Measurements from ENCODE around the gene FERMT3.
A peak's percentile ranks its signal among the peaks of the same experiment; 100 is the strongest.

Gene FERMT3

GRCh38 chr11:64258356-64258755 lies 51.8 kb downstream of the FERMT3 start:
- in situ Hi-C loops (cut with MboI; ENCODE audit: low pct_unique_long_range_greater_than_20kb, low sequenced_read_pairs) = no loop called here
- no peak for DNase-seq

DNA sequence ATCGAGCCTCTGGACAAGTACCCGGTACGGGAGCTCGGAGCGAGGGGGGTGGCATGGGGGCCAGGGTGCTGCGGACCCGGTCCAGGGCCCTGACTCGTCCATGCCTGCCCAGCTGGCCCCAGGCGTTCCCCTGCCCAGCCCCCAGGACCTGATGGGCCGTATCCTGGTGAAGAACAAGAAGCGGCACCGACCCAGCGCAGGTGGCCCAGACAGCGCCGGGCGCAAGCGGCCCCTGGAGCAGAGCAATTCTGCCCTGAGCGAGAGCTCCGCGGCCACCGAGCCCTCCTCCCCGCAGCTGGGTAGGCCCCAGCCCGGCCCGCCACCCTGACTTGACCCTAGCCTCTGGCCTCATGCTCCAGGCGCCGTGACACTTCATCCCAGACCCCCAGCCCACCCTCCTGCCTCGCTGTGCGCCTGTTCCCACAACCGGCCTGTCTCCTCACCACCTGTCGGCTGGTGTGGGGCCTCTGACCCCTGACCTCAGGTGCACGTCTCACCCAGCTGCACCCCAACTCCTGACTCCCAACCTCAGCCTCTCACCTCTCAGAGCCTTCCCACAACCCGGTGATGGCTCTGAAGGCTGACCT lies 52.5 kb downstream of the FERMT3 start:
- in situ Hi-C loops (cut with MboI; ENCODE audit: low pct_unique_long_range_greater_than_20kb, low sequenced_read_pairs) = no loop called here
- no peak for DNase-seq

- no peak for DNase-seq
- in situ Hi-C loops (cut with MboI; ENCODE audit: low pct_unique_long_range_greater_than_20kb, low sequenced_read_pairs) = no loop called here
These were observed 53.1 kb downstream of the FERMT3 start for GRCh38 chr11:64259533-64260067.

DNA sequence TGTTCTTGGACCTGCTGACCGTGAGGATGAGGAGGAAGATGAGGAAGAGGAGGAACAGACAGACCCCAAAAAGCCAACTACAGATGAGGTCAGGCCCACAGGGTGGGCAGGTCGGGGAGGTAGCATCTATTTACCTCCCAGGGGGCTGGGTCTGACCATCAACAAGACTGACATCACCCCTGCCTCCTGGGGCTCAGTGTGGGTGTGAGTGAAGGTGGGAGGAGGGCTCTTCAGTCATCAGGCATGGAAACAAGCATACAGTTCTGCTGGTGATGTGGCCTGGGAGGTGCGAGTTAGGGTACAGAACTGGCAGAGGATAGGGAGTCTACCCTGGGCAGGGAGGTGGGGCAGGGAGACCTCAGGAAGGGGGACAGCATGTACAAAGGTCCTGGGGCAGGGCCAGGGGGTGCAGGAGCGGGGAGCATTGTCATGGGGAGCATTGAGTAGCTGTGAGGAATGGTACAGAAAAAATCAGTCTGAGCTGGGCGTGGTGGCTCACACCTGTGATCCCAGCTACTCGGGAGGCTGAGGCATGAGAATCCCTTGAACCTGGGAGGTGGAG lies 53.7 kb downstream of the FERMT3 start:
- DNase-seq = no peak
- in situ Hi-C loops (cut with MboI; ENCODE audit: low pct_unique_long_range_greater_than_20kb, low sequenced_read_pairs) = no loop called here

DNA sequence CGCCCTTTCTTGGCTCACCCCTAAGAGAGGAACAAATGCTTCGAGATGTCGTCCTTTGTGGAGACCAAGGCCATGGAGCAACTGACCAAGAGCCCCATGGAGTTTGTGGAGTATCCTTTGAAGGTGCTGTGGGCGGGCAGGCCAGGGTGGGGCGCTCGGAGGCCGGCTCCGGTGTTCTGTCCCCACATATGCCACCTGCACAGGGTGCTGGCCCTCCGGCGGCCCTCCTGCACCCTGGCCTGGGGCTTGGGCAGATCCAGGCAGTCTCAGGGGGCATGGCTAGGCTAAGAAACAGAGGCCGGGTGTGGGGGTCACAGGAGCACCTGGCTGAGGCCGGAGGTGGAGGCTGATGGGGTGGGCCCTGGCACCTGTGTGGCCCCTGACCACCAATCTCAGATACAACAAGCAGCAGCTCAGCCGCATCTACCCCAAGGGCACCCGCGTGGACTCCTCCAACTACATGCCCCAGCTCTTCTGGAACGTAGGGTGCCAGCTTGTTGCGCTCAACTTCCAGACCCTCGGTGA lies 55.1 kb downstream of the FERMT3 start:
- DNase-seq = no peak
- in situ Hi-C loops (cut with MboI; ENCODE audit: low pct_unique_long_range_greater_than_20kb, low sequenced_read_pairs) = no loop called here

GRCh38 chr11:64262271-64263002 lies 55.9 kb downstream of the FERMT3 start:
- in situ Hi-C loops (cut with MboI; ENCODE audit: low pct_unique_long_range_greater_than_20kb, low sequenced_read_pairs) = no loop called here
- no peak for DNase-seq

- DNase-seq = no peak
- in situ Hi-C loops (cut with MboI; ENCODE audit: low pct_unique_long_range_greater_than_20kb, low sequenced_read_pairs) = no loop called here
These were observed 56.8 kb downstream of the FERMT3 start for GRCh38 chr11:64263021-64263946.

- DNase-seq = no peak
- in situ Hi-C loops (cut with MboI; ENCODE audit: low pct_unique_long_range_greater_than_20kb, low sequenced_read_pairs) = no loop called here
These were observed 57.4 kb downstream of the FERMT3 start for GRCh38 chr11:64263947-64264317.

DNA sequence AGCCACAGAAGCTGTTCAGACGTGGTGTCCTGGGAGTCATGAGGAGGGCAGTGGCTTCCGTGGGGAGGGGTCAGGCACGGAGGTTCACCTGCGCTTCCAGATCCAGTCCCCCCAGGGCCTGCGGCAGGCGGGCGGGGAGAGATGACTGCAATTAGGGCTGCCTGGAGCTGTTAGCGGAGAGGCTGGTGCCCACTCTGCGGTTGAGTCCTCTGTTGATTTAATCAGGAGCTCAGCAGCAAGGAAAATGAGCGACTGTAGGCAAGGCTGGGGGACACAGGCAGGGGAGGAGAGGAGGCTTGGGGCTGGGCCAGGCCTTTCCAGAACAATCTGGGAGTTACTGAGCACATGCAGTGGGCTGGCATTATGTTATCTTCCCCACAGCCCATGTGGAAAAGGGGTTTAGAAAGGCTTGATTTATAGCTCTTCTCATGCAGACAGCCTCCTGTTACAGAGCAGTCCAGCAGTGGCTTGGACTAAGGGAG lies 57.9 kb downstream of the FERMT3 start:
- DNase-seq = no peak
- in situ Hi-C loops (cut with MboI; ENCODE audit: low pct_unique_long_range_greater_than_20kb, low sequenced_read_pairs) = no loop called here

GRCh38 chr11:64265176-64266160 lies 58.9 kb downstream of the FERMT3 start:
- in situ Hi-C loops (cut with MboI; ENCODE audit: low pct_unique_long_range_greater_than_20kb, low sequenced_read_pairs) = no loop called here
- no peak for DNase-seq

- no peak for DNase-seq
- in situ Hi-C loops (cut with MboI; ENCODE audit: low pct_unique_long_range_greater_than_20kb, low sequenced_read_pairs) = no loop called here
These were observed 59.8 kb downstream of the FERMT3 start for GRCh38 chr11:64266339-64266738.

- DNase-seq = no peak
- in situ Hi-C loops (cut with MboI; ENCODE audit: low pct_unique_long_range_greater_than_20kb, low sequenced_read_pairs) = no loop called here
These were observed 60.9 kb downstream of the FERMT3 start for GRCh38 chr11:64267207-64267945.

GRCh38 chr11:64268025-64268892 lies 61.7 kb downstream of the FERMT3 start:
- in situ Hi-C loops (cut with MboI; ENCODE audit: low pct_unique_long_range_greater_than_20kb, low sequenced_read_pairs) = no loop called here
- peak; percentile 57 for DNase-seq

GRCh38 chr11:64268893-64269539 lies 62.5 kb downstream of the FERMT3 start:
- peak; percentile 57 for DNase-seq
- in situ Hi-C loops (cut with MboI; ENCODE audit: low pct_unique_long_range_greater_than_20kb, low sequenced_read_pairs) = no loop called here

DNA sequence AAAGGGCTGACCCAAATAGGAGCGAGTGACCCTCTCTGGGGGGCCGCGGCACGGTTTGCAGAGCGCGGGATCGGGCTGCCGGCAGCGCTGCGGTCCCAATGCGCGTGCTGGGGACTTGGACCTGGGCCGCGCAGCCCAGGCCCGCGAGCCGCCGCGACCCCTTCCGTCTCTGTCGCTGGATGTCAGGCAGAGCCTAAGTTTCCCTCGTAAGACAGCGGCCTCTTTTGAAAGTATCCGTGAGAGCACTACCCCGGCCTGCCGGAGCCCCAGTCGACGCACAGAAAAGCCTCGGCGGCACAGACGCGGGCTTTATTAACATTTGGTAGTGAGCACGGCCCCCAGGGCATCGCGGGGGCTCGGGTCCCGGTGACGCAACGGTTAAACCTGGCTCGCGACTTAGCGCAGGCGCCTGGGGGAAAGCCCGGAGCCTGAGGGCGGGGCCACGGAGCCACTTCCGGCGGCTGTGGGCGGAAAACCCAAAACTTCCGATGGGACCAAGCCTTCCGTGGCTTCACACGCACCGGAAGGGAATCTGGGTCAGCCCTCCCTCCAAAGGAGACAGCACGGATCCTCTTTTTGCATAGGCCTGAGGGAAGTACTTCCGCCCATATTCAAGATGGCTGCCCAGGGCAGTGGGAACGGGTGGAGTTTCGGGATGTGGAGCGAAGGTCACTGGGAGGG lies 63.2 kb downstream of the FERMT3 start:
- in situ Hi-C loops (cut with MboI; ENCODE audit: low pct_unique_long_range_greater_than_20kb, low sequenced_read_pairs) = no loop called here
- DNase-seq = peak; percentile 100

Data from KBM-7 (cell line).